Endothelial cell of umbilical vein (primary cell): ENCODE data around the gene GPR160. TPM values are rescaled to one million over a fixed set of nuclear protein-coding genes. Genes with fewer than 3 reads are reported as not detected.

Experiments
- BruUV-seq: library from RNA; stranded (reverse); fragments of 400-500 nt; replicated peaks from 2 replicates; lab custom pipeline; 2021; lab: Mats Ljungman, UMichigan
- CTCF ChIA-PET: fragments of 300-600, 350-600 bp; sonication (Branson Sonifier 250); formaldehyde crosslinking; loops from one replicate; lab custom pipeline; 2021; ENCODE audit warnings: antibody characterized with exemption, inconsistent platforms; lab: Charles Lee
- POLR2A ChIA-PET: fragments of 300-600, 350-600 bp; sonication (Branson Sonifier 250); formaldehyde crosslinking; loops from one replicate; lab custom pipeline; 2021; ENCODE audit warnings: antibody characterized with exemption, inconsistent platforms; lab: Charles Lee
- DNase-seq: peaks from one replicate; pipeline ENCODE4 v3.0.0-alpha.2; 2011; ENCODE audit warnings: low read depth, low spot score
- FAIRE-seq: peaks from 2 replicates; lab custom pipeline; 2011; peaks lifted over from hg19 to GRCh38; lab: Jason Lieb, UNC
- H2AFZ ChIP-seq: 2 replicates; pipeline ENCODE4 v1.6.0; 2012; ENCODE audit warnings: low read depth, low read length, control low read depth, inconsistent platforms
- H3K27ac ChIP-seq: 2 replicates; pipeline ENCODE4 v1.5.1; 2011; ENCODE audit warnings: low read depth, mild to moderate bottlenecking, control low read depth, low read length, moderate library complexity; ENCODE audit not compliant: insufficient read depth
- H3K27me3 ChIP-seq, 2 experiments: 2 replicates each; pipeline versions ENCODE4 v1.6.0 to v1.6.1; 2011; ENCODE audit warnings: low read length in 2 of 2, mixed read lengths in 1 of 2; ENCODE audit not compliant: control insufficient read depth in 2 of 2, insufficient read depth in 2 of 2
- H3K36me3 ChIP-seq, 2 experiments: 2 replicates in 1 of 2; 3 replicates in 1 of 2; pipeline ENCODE4 v1.5.1; 2011; ENCODE audit warnings: low read length in 2 of 2, mild to moderate bottlenecking in 1 of 2, moderate library complexity in 1 of 2; ENCODE audit not compliant: control insufficient read depth in 2 of 2, insufficient read depth in 2 of 2; ENCODE audit errors: extremely low read depth in 1 of 2
- H3K4me1 ChIP-seq: 3 replicates; pipeline ENCODE4 v1.5.1; 2011; ENCODE audit warnings: mild to moderate bottlenecking, low read length; ENCODE audit not compliant: control insufficient read depth, insufficient read depth; ENCODE audit errors: extremely low read depth
- H3K4me2 ChIP-seq: 2 replicates; pipeline ENCODE4 v1.6.1; 2011; ENCODE audit warnings: low read length, control low read depth, mixed read lengths; ENCODE audit not compliant: insufficient read depth
- H3K4me3 ChIP-seq, 3 experiments: fragments of 200-600 bp in 1 of 3; sonication (generic), shearing (Covaris generic) in 1 of 3; replicated peaks in 1 of 3; 2 replicates each; pipeline ENCODE4 v1.5.1; 2011 to 2016; ENCODE audit warnings: control low read depth in 3 of 3, low read length in 3 of 3, mild to moderate bottlenecking in 2 of 3, inconsistent platforms in 1 of 3, low read depth in 1 of 3, moderate library complexity in 1 of 3; ENCODE audit not compliant: insufficient read depth in 1 of 3
- H3K79me2 ChIP-seq: 2 replicates; pipeline ENCODE4 v1.6.0; 2012; ENCODE audit warnings: low read length, inconsistent platforms; ENCODE audit not compliant: control insufficient read depth, insufficient read depth
- H3K9ac ChIP-seq: replicated peaks from 2 replicates; pipeline ENCODE3; 2011; ENCODE audit warnings: low read length, control low read depth; ENCODE audit not compliant: insufficient read depth; ENCODE audit errors: extremely low read depth
- H3K9me1 ChIP-seq: replicated peaks from 3 replicates; pipeline ENCODE4 v1.6.0; 2011; ENCODE audit warnings: mild to moderate bottlenecking, low read length; ENCODE audit not compliant: control insufficient read depth, insufficient read depth; ENCODE audit errors: extremely low read depth
- H3K9me3 ChIP-seq: replicated peaks from 2 replicates; pipeline ENCODE4 v1.5.1; 2012; ENCODE audit warnings: low read length, inconsistent platforms; ENCODE audit not compliant: control insufficient read depth, insufficient read depth
- H4K20me1 ChIP-seq: replicated peaks from 2 replicates; pipeline ENCODE3; 2011; ENCODE audit warnings: mild to moderate bottlenecking, low read length; ENCODE audit not compliant: control insufficient read depth, insufficient read depth; ENCODE audit errors: extremely low read depth
- CTCF ChIP-seq, 2 donors: IDR thresholded peaks; 1 replicate in 1 of 2; 2 replicates in 1 of 2; pipeline ENCODE4 v1.5.1; 2011; ENCODE audit warnings: low read length in 2 of 2, mild to moderate bottlenecking in 2 of 2, moderate library complexity in 2 of 2, control low read depth in 1 of 2, inconsistent platforms in 1 of 2, low read depth in 1 of 2; ENCODE audit not compliant: insufficient read depth in 1 of 2; ENCODE audit errors: extremely low read depth in 1 of 2
- EZH2 ChIP-seq: IDR thresholded peaks from 2 replicates; pipeline ENCODE4 v1.6.1; 2012; ENCODE audit warnings: borderline replicate concordance, low read depth, mild to moderate bottlenecking, moderate library complexity, low read length, inconsistent platforms; ENCODE audit not compliant: severe bottlenecking
- FOS ChIP-seq: IDR thresholded peaks from 2 replicates; pipeline ENCODE4 v1.6.1; 2011; ENCODE audit warnings: mild to moderate bottlenecking, low read length, moderate library complexity, borderline replicate concordance; ENCODE audit not compliant: insufficient read depth
- JUN ChIP-seq: IDR thresholded peaks from 2 replicates; pipeline ENCODE4 v1.6.1; 2011; ENCODE audit warnings: borderline replicate concordance, low read depth; ENCODE audit not compliant: insufficient read length, insufficient read depth
- MAX ChIP-seq: IDR thresholded peaks from 2 replicates; pipeline ENCODE4 v1.6.1; 2011; ENCODE audit not compliant: insufficient read depth, insufficient read length
- MYC ChIP-seq: IDR thresholded peaks from one replicate; pipeline ENCODE4 v1.6.1; 2011; ENCODE audit warnings: mild to moderate bottlenecking, low read depth, low read length
- POLR2AphosphoS5 ChIP-seq: IDR thresholded peaks from 2 replicates; pipeline ENCODE4 v1.6.1; 2012; ENCODE audit warnings: low read depth, mild to moderate bottlenecking, control low read depth, low read length, moderate library complexity; ENCODE audit not compliant: insufficient read depth
- dilution Hi-C: fragments of 300-500 bp; cut with MboI; formaldehyde crosslinking; loops from one replicate; pipeline ENCODE4 v1.15.0; 2019; ENCODE audit warnings: low sequenced_read_pairs; ENCODE audit not compliant: extremely low pct_ligation_motif_present
- intact Hi-C: fragments of 100-400 bp; cut with micrococcal nuclease; formaldehyde crosslinking; loops from one replicate; pipeline ENCODE4 v1.10.0; 2022
- polyA plus RNA-seq, 4 experiments: library from polyadenylated mRNA; depleted of rRNA in 3 of 4; stranded (reverse) in 3 of 4; unstranded in 1 of 4; fragments of >200 nt; gene quantifications; 2 replicates each; pipeline versions ENCODE4 v1.2.1 to v1.2.3, GENCODE V29; 2011 to 2012; ENCODE audit warnings: missing spikeins in 1 of 4
- total RNA-seq: library from RNA; stranded (reverse); gene quantifications from 2 replicates; pipeline ENCODE4 v1.2.3, GENCODE V29; 2021

Gene GPR160
- total and polyA plus RNA-seq, 2 donors (not counting 3 experiments of a cell fraction or from before 2014, with no cell fraction given), result 0.39 to 1.3 TPM

GRCh38 chr3:169998668-169999131 is 39.1 kb upstream of the GPR160 start:
- Histone ChIP-seq H3K79me2 (no peaks in the 10 kb centered on the region), H3K4me2 (no peak overlapping the region), H3K27me3 (no peaks in the 10 kb centered on the region), H3K36me3 (peaks cover 0 to 3% of the 10 kb centered on the region in 2 experiments), H3K27ac (no peak overlapping the region), H3K4me1 (peaks cover 18% of the 10 kb centered on the region), H3K9me1 (no peaks in the 10 kb centered on the region), H3K4me3 (no peak overlapping the region), H3K9ac (no peak overlapping the region), H2AFZ (no peak overlapping the region), H3K9me3 (no peaks in the 10 kb centered on the region), H4K20me1 (no peaks in the 10 kb centered on the region)
- no TSS peak for BruUV-seq
- TF ChIP-seq EZH2 (no peak), MAX (no peak), JUN (no peak), FOS (no peak), MYC (no peak), CTCF (IDR thresholded peaks at IDR 0.05; ENCODE audit: extremely low read depth in 1 of 2, insufficient read depth in 1 of 2, low read depth in 1 of 2, low read length in 2 of 2) (no peak), POLR2AphosphoS5 (no peak)
- dilution Hi-C loops, result no loop called here
- FAIRE-seq (no peak), DNase-seq (no peak)
- intact Hi-C loops, result no loop called here
- ChIA-PET POLR2A (no interaction called here), CTCF (no interaction called here)
